ENCODE measurements around the gene EFNA5. TPM values are rescaled to one million over a fixed set of nuclear protein-coding genes. Genes with fewer than 3 reads are reported as not detected.

Gene EFNA5
- total and polyA plus RNA-seq, 2 of the 8 experiments (the other 6 are each of a cell fraction or from before 2014, with no cell fraction given), result 9.6 to 21.8 TPM

- no peak for TF ChIP-seq YY1 (IDR thresholded peaks at IDR 0.05; ENCODE audit: low read depth, low read length)
- no peak for TF ChIP-seq CEBPB (IDR thresholded peaks at IDR 0.05; ENCODE audit: low read depth, low read length)
- no peak for TF ChIP-seq MAFK (IDR thresholded peaks at IDR 0.05; ENCODE audit: low read depth, low read length)
- TF ChIP-seq KDM4A (IDR thresholded peaks at IDR 0.05; ENCODE audit: low read depth, low read length, severe bottlenecking), result peak; percentile 23
- TF ChIP-seq, protein P1, sequence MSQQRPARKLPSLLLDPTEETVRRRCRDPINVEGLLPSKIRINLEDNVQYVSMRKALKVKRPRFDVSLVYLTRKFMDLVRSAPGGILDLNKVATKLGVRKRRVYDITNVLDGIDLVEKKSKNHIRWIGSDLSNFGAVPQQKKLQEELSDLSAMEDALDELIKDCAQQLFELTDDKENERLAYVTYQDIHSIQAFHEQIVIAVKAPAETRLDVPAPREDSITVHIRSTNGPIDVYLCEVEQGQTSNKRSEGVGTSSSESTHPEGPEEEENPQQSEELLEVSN (IDR thresholded peaks at IDR 0.05), result peak; percentile 86
- TF ChIP-seq SP4 (IDR thresholded peaks at IDR 0.05; ENCODE audit: low read length), result 0 out of 2 replicates have a peak, but pooled peaks have one; percentile 40
These were observed 1.0 kb upstream of the EFNA5 start (continued) for GRCh38 chr5:107671742-107672210.

Data from H1 (cell line).